CD8-positive, alpha-beta memory T cell (primary cell): ENCODE results near the gene STK40. TPM values are rescaled to one million over a fixed set of nuclear protein-coding genes. Genes with fewer than 3 reads are reported as not detected.

Experiments used
- CTCF ChIA-PET: fragments of 350-600 bp; sonication (Branson Sonifier 250); formaldehyde crosslinking; loops from one replicate; lab custom pipeline; 2021; ENCODE audit warnings: antibody characterized with exemption; lab: Charles Lee
- POLR2A ChIA-PET: fragments of 350-600 bp; sonication (Branson Sonifier 250); formaldehyde crosslinking; loops from one replicate; lab custom pipeline; 2021; ENCODE audit warnings: antibody characterized with exemption; lab: Charles Lee
- DNase-seq, 5 donors: peaks; one replicate each; pipeline versions ENCODE4 v3.0.0 to v3.0.0-alpha.2; 2020 to 2022; ENCODE audit warnings: mixed read lengths in 1 of 5
- H3K27ac ChIP-seq: one replicate; pipeline ENCODE4 v1.7.0; 2013; ENCODE audit warnings: low read depth, mild to moderate bottlenecking, low read length, moderate library complexity
- H3K27me3 ChIP-seq: 2 replicates; pipeline ENCODE4 v1.7.0; 2013; ENCODE audit warnings: low read length, mild to moderate bottlenecking; ENCODE audit not compliant: insufficient read depth, poor library complexity, severe bottlenecking
- H3K36me3 ChIP-seq: 2 replicates; pipeline ENCODE4 v1.7.0; 2013; ENCODE audit warnings: mild to moderate bottlenecking, low read length, moderate library complexity; ENCODE audit not compliant: insufficient read depth
- H3K4me1 ChIP-seq: 2 replicates; pipeline ENCODE4 v1.7.0; 2013; ENCODE audit warnings: mild to moderate bottlenecking, low read length, moderate library complexity; ENCODE audit not compliant: insufficient read depth
- H3K4me3 ChIP-seq: 2 replicates; pipeline ENCODE4 v1.7.0; 2013; ENCODE audit warnings: mild to moderate bottlenecking, low read length
- H3K9me3 ChIP-seq: 2 replicates; pipeline ENCODE4 v1.7.0; 2013; ENCODE audit warnings: mild to moderate bottlenecking, low read length
- H3K27ac Mint-ChIP-seq, 8 donors: one replicate each; pipeline ENCODE4 v1.8.0; 2020 to 2021; ENCODE audit warnings: mixed read lengths in 8 of 8, mild to moderate bottlenecking in 6 of 8, inconsistent platforms in 3 of 8, moderate library complexity in 3 of 8
- H3K27me3 Mint-ChIP-seq, 2 donors: one replicate each; pipeline ENCODE4 v1.8.0; 2020 to 2021; ENCODE audit warnings: mixed read lengths in 2 of 2, mild to moderate bottlenecking in 1 of 2, moderate library complexity in 1 of 2
- H3K36me3 Mint-ChIP-seq, 3 donors: one replicate each; pipeline ENCODE4 v1.8.0; 2020 to 2021; ENCODE audit warnings: mixed read lengths in 3 of 3, inconsistent platforms in 1 of 3, mild to moderate bottlenecking in 1 of 3
- H3K4me1 Mint-ChIP-seq, 3 donors: one replicate each; pipeline ENCODE4 v1.8.0; 2020 to 2021; ENCODE audit warnings: mixed read lengths in 3 of 3, inconsistent platforms in 1 of 3, mild to moderate bottlenecking in 1 of 3
- H3K4me3 Mint-ChIP-seq, 7 donors: one replicate each; pipeline ENCODE4 v1.8.0; 2020 to 2021; ENCODE audit warnings: mixed read lengths in 7 of 7, mild to moderate bottlenecking in 6 of 7, moderate library complexity in 4 of 7, inconsistent platforms in 2 of 7
- H3K9me3 Mint-ChIP-seq, 5 donors: one replicate each; pipeline ENCODE4 v1.8.0; 2020 to 2022; ENCODE audit warnings: mixed read lengths in 5 of 5, mild to moderate bottlenecking in 3 of 5, moderate library complexity in 2 of 5, inconsistent platforms in 1 of 5
- polyA plus RNA-seq: library from polyadenylated mRNA; unstranded; fragments of 300-500 nt; fragmentation: Illumina TruSeq; gene quantifications from one replicate; pipeline ENCODE4 v1.2.3, GENCODE V29; 2021
- total RNA-seq, 2 experiments: library from RNA; stranded (reverse); gene quantifications; one replicate each; pipeline ENCODE4 v1.2.3, GENCODE V29; 2021

The STK40 gene
- total and polyA plus RNA-seq, 3 experiments from 2014 or later, result 52.9 to 56.8 (median 53.7) TPM

GRCh38 chr1:36397378-36398230, 11.9 kb upstream of the STK40 start, which contains the start of gene LSM10:
Gene LSM10 (minus strand): TSS chr1:36397908. CDS start chr1:36394129, 3,779 bp downstream.
- H3K36me3 Mint-ChIP-seq, result peaks cover 0 to 28% (median 3%) of the 10 kb centered on the region in 3 donors
- Histone ChIP-seq H3K27ac (peak within 1 kb of the TSS; percentile 95), H3K9me3 (no peaks in the 10 kb centered on the region), H3K36me3 (peaks cover 16% of the 10 kb centered on the region), H3K4me3 (peak within 1 kb of the TSS; percentile 89), H3K4me1 (peaks cover 22% of the 10 kb centered on the region), H3K27me3 (no peaks in the 10 kb centered on the region)
- peak within 1 kb of the TSS; percentile 87 to 100 (median 99) for H3K27ac Mint-ChIP-seq
- POLR2A ChIA-PET, result interaction anchor here (0.5 to 3.2 kb wide), 5 partner anchors 11 to 144 kb away, joined by 3 to 43 read pairs (median 4); partner anchors contain the start of gene STK40
- peak within 1 kb of the TSS; percentile 93 to 99 (median 97) for H3K4me3 Mint-ChIP-seq
- no peaks in the 10 kb centered on the region for H3K9me3 Mint-ChIP-seq
- CTCF ChIA-PET, result interaction anchor here (1.2 to 3.9 kb wide), 4 partner anchors 11 to 248 kb away, joined by 3 to 23 read pairs (median 5); partner anchors contain the start of genes STK40 and TRAPPC3
- peak; percentile 83 to 93 (median 84) for DNase-seq
- no peaks in the 10 kb centered on the region for H3K27me3 Mint-ChIP-seq
- peaks cover 30 to 64% (median 32%) of the 10 kb centered on the region in 3 donors for H3K4me1 Mint-ChIP-seq

DNA sequence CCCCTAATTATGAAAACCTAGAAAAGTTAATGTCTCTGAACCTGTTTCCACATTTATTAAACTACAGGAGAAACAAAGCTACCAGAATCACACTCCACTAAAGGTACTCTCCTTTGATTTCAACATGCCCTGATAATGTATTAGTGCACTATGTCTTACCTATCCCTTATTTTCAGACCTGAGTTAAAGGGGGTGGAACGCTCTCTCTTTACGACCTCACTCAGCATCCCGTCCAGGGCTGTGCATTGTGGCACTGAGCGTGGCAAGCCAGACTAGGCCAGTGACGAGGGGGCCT, 11.3 kb upstream of the STK40 start:
- peaks cover 19% of the 10 kb centered on the region for H3K36me3 ChIP-seq
- DNase-seq, result peak in 1 of 5 donors; percentile 55
- no peaks in the 10 kb centered on the region for H3K9me3 ChIP-seq
- no peaks in the 10 kb centered on the region for H3K27me3 ChIP-seq
- Mint-ChIP-seq H3K4me3 (peak overlapping the region; percentile 93 to 99 (median 97)), H3K27ac (peak overlapping the region; percentile 87 to 100 (median 99)), H3K27me3 (no peaks in the 10 kb centered on the region), H3K36me3 (peaks cover 0 to 31% (median 5%) of the 10 kb centered on the region in 3 donors), H3K9me3 (no peaks in the 10 kb centered on the region), H3K4me1 (peaks cover 30 to 62% (median 32%) of the 10 kb centered on the region in 3 donors)
- POLR2A ChIA-PET, result interaction anchor here (0.5 to 3.2 kb wide), 4 partner anchors 11 to 26 kb away, joined by 3 to 43 read pairs (median 4); partner anchors contain the start of gene STK40
- peak overlapping the region; percentile 95 for H3K27ac ChIP-seq
- H3K4me3 ChIP-seq, result peak overlapping the region; percentile 89
- CTCF ChIA-PET, result interaction anchor here (1.2 to 3.9 kb wide), 4 partner anchors 11 to 247 kb away, joined by 3 to 23 read pairs (median 5); partner anchors contain the start of genes STK40 and TRAPPC3
- peaks cover 22% of the 10 kb centered on the region for H3K4me1 ChIP-seq

- Mint-ChIP-seq H3K27me3 (no peaks in the 10 kb centered on the region), H3K4me3 (peak overlapping the region; percentile 93 to 99 (median 97)), H3K36me3 (peaks cover 0 to 38% (median 8%) of the 10 kb centered on the region in 3 donors), H3K4me1 (peaks cover 29 to 58% (median 32%) of the 10 kb centered on the region in 3 donors), H3K9me3 (no peaks in the 10 kb centered on the region), H3K27ac (peak overlapping the region in 6 of 8 donors; percentile 9 to 100 (median 72))
- H3K36me3 ChIP-seq, result peaks cover 22% of the 10 kb centered on the region
- no peak for DNase-seq
- H3K4me3 ChIP-seq, result peak overlapping the region; percentile 89
- peak overlapping the region; percentile 95 for H3K27ac ChIP-seq
- ChIA-PET CTCF (interaction anchor here (1.2 to 3.9 kb wide), 3 partner anchors 10 to 53 kb away, joined by 3 to 23 read pairs (median 5); partner anchors contain the start of gene STK40), POLR2A (interaction anchor here (3.2 kb wide), 1 partner anchor 10 kb away, joined by 43 read pairs; the partner anchor contains the start of gene STK40)
- H3K4me1 ChIP-seq, result peaks cover 22% of the 10 kb centered on the region
- no peaks in the 10 kb centered on the region for H3K27me3 ChIP-seq
- no peaks in the 10 kb centered on the region for H3K9me3 ChIP-seq
Observed at GRCh38 chr1:36396359-36396758, 10.6 kb upstream of the STK40 start.

- no peaks in the 10 kb centered on the region for H3K27me3 ChIP-seq
- peaks cover 18% of the 10 kb centered on the region for H3K4me1 ChIP-seq
- DNase-seq, result no peak
- POLR2A ChIA-PET, result no interaction called here
- Mint-ChIP-seq H3K27ac (peak overlapping the region in 3 of 8 donors; percentile 14 to 55 (median 33)), H3K4me1 (peaks cover 27 to 43% (median 32%) of the 10 kb centered on the region in 3 donors), H3K36me3 (peaks cover 0 to 60% (median 10%) of the 10 kb centered on the region in 3 donors), H3K9me3 (no peaks in the 10 kb centered on the region), H3K27me3 (no peaks in the 10 kb centered on the region), H3K4me3 (no peak overlapping the region)
- H3K9me3 ChIP-seq, result no peaks in the 10 kb centered on the region
- no peak overlapping the region for H3K27ac ChIP-seq
- no peak overlapping the region for H3K4me3 ChIP-seq
- CTCF ChIA-PET, result no interaction called here
- H3K36me3 ChIP-seq, result peaks cover 27% of the 10 kb centered on the region
Observed at GRCh38 chr1:36393686-36394085, 8.0 kb upstream of the STK40 start.

- Histone ChIP-seq H3K4me3 (no peak overlapping the region), H3K9me3 (no peaks in the 10 kb centered on the region), H3K4me1 (peaks cover 13% of the 10 kb centered on the region), H3K27me3 (no peaks in the 10 kb centered on the region), H3K36me3 (peaks cover 27% of the 10 kb centered on the region), H3K27ac (no peak overlapping the region)
- H3K36me3 Mint-ChIP-seq, result peaks cover 0 to 59% (median 10%) of the 10 kb centered on the region in 3 donors
- H3K27me3 Mint-ChIP-seq, result no peaks in the 10 kb centered on the region
- H3K4me1 Mint-ChIP-seq, result peaks cover 23 to 39% (median 28%) of the 10 kb centered on the region in 3 donors
- peak overlapping the region in 1 of 8 donors; percentile 33 for H3K27ac Mint-ChIP-seq
- H3K9me3 Mint-ChIP-seq, result no peaks in the 10 kb centered on the region
- DNase-seq, result no peak
- ChIA-PET POLR2A (no interaction called here), CTCF (interaction anchor here (1.9 kb wide), 1 partner anchor 24 kb away, joined by 4 read pairs; no protein-coding TSS in a partner anchor)
- H3K4me3 Mint-ChIP-seq, result no peak overlapping the region
Observed at GRCh38 chr1:36392836-36393235, 7.1 kb upstream of the STK40 start.

- Mint-ChIP-seq H3K27me3 (no peaks in the 10 kb centered on the region), H3K4me1 (peaks cover 18 to 37% (median 27%) of the 10 kb centered on the region in 3 donors), H3K9me3 (no peaks in the 10 kb centered on the region), H3K4me3 (no peak overlapping the region), H3K27ac (peak overlapping the region in 3 of 8 donors; percentile 58 to 79 (median 66)), H3K36me3 (peaks cover 0 to 51% (median 10%) of the 10 kb centered on the region in 3 donors)
- Histone ChIP-seq H3K27ac (no peak overlapping the region), H3K9me3 (no peaks in the 10 kb centered on the region), H3K4me3 (no peak overlapping the region), H3K27me3 (no peaks in the 10 kb centered on the region), H3K4me1 (peaks cover 12% of the 10 kb centered on the region), H3K36me3 (peaks cover 27% of the 10 kb centered on the region)
- CTCF ChIA-PET, result interaction anchor here (1.9 kb wide), 1 partner anchor 22 kb away, joined by 4 read pairs; no protein-coding TSS in a partner anchor
- POLR2A ChIA-PET, result no interaction called here
- DNase-seq, result no peak
Observed at GRCh38 chr1:36391271-36391670, 5.5 kb upstream of the STK40 start.

- H3K27ac ChIP-seq, result no peak overlapping the region
- H3K4me1 Mint-ChIP-seq, result peaks cover 20 to 37% (median 29%) of the 10 kb centered on the region in 3 donors
- H3K27ac Mint-ChIP-seq, result peak overlapping the region in 2 of 8 donors; percentile 11 to 38
- no peaks in the 10 kb centered on the region for H3K27me3 ChIP-seq
- H3K9me3 Mint-ChIP-seq, result no peaks in the 10 kb centered on the region
- CTCF ChIA-PET, result no interaction called here
- no peak overlapping the region for H3K4me3 ChIP-seq
- H3K9me3 ChIP-seq, result no peaks in the 10 kb centered on the region
- peaks cover 0 to 55% (median 10%) of the 10 kb centered on the region in 3 donors for H3K36me3 Mint-ChIP-seq
- no peak for DNase-seq
- no peaks in the 10 kb centered on the region for H3K27me3 Mint-ChIP-seq
- POLR2A ChIA-PET, result no interaction called here
- H3K36me3 ChIP-seq, result peaks cover 27% of the 10 kb centered on the region
- no peak overlapping the region for H3K4me3 Mint-ChIP-seq
- H3K4me1 ChIP-seq, result peaks cover 12% of the 10 kb centered on the region
Observed at GRCh38 chr1:36390411-36390810, 4.7 kb upstream of the STK40 start.
